HepG2 (cell line): ENCODE results near the gene ZNF207. TPM values are rescaled to one million over a fixed set of nuclear protein-coding genes. Genes with fewer than 3 reads are reported as not detected.

Source experiments
- ARID2 ChIP-seq: sonication (generic); formaldehyde crosslinking; IDR thresholded peaks from 2 replicates; pipeline ENCODE4 v1.8.1; 2022; ENCODE audit warnings: mild to moderate bottlenecking, missing genetic modification reagents, borderline replicate concordance
- EP300 ChIP-seq, 3 experiments: sonication (generic) in 1 of 3; formaldehyde crosslinking in 1 of 3; IDR thresholded peaks; 2 replicates each; pipeline versions ENCODE4 v1.5.1 to v1.6.1; 2011 to 2020; ENCODE audit warnings: low read depth in 2 of 3, low read length in 2 of 3, borderline replicate concordance in 1 of 3, improper control_type of control experiment in 1 of 3, mild to moderate bottlenecking in 1 of 3, missing genetic modification reagents in 1 of 3, moderate library complexity in 1 of 3
- KDM4B ChIP-seq: sonication (generic); formaldehyde crosslinking; IDR thresholded peaks from 2 replicates; pipeline ENCODE4 v1.4.0; 2020; ENCODE audit warnings: missing genetic modification reagents
- ZNF318 ChIP-seq: sonication (generic); formaldehyde crosslinking; IDR thresholded peaks from 2 replicates; pipeline ENCODE4 v1.4.0; 2020; ENCODE audit warnings: mild to moderate bottlenecking, missing genetic modification reagents
- ZNF33B ChIP-seq: sonication (generic); formaldehyde crosslinking; IDR thresholded peaks from 2 replicates; pipeline ENCODE4 v1.5.1; 2020; ENCODE audit warnings: mild to moderate bottlenecking, missing genetic modification reagents
- ZNF576 ChIP-seq: sonication (generic); formaldehyde crosslinking; IDR thresholded peaks from 2 replicates; pipeline ENCODE4 v1.4.0; 2020; ENCODE audit warnings: mild to moderate bottlenecking, missing genetic modification reagents
- ZNF790 ChIP-seq: sonication (generic); formaldehyde crosslinking; IDR thresholded peaks from 2 replicates; pipeline ENCODE4 v1.8.0; 2022; ENCODE audit warnings: missing genetic modification reagents, mild to moderate bottlenecking, borderline replicate concordance
- polyA plus RNA-seq, 8 experiments: library from polyadenylated mRNA; depleted of rRNA in 3 of 8; stranded (reverse) in 7 of 8; unstranded in 1 of 8; fragments of >200 nt; fragmentation: Illumina TruSeq in 4 of 8; extraction: Trizol in 4 of 8; gene quantifications; 2 replicates each; pipeline versions ENCODE4 v1.2.1 to v1.2.3, GENCODE V29; 2011 to 2016; ENCODE audit warnings: low read depth in 4 of 8, missing spikeins in 1 of 8, mixed read lengths in 1 of 8; ENCODE audit not compliant: insufficient read depth in 1 of 8
- total RNA-seq, 5 experiments: library from RNA; depleted of rRNA; stranded (reverse); fragments of >200 nt; fragmentation: Illumina TruSeq; extraction: Trizol; gene quantifications; 2 replicates each; pipeline ENCODE4 v1.2.3, GENCODE V29; 2016; ENCODE audit warnings: low read depth in 1 of 5

Gene ZNF207
- total and polyA plus RNA-seq, 2 of the 13 experiments (the other 11 are each of a cell fraction or from before 2014, with no cell fraction given), result 150 to 164 TPM

- TF ChIP-seq ZNF576 (CRISPR knock-in tag), result no peak
- TF ChIP-seq ZNF790 (CRISPR knock-in tag), result no peak
- TF ChIP-seq EP300 (IDR thresholded peaks at IDR 0.05; ENCODE audit: low read depth in 2 of 2, low read length in 2 of 2), result peak in 1 of 2 experiments; percentile 27; a peak in 1 of 4 replicates
- TF ChIP-seq EP300 (CRISPR knock-in tag; IDR thresholded peaks at IDR 0.05; ENCODE audit: borderline replicate concordance), result no peak
- TF ChIP-seq ARID2 (CRISPR knock-in tag), result no peak
- TF ChIP-seq ZNF33B (CRISPR knock-in tag), result no peak
- no peak for TF ChIP-seq ZNF318 (CRISPR knock-in tag)
- TF ChIP-seq KDM4B (CRISPR knock-in tag), result no peak
Measured at GRCh38 chr17:32319548-32319905, 30.4 kb upstream of the ZNF207 start (continued).
